Type B pancreatic cell (in vitro differentiated cells): ENCODE data around the gene TENT5C. TPM values are rescaled to one million over a fixed set of nuclear protein-coding genes. Genes with fewer than 3 reads are reported as not detected.

Experiments used
- DNase-seq: peaks from one replicate; pipeline ENCODE4 v3.0.0; 2021; ENCODE audit warnings: mixed read lengths; ENCODE audit not compliant: unreplicated experiment; ENCODE audit errors: extremely low spot score
- H3K27ac Mint-ChIP-seq: 2 replicates; pipeline ENCODE4 v1.8.0; 2021; ENCODE audit warnings: mild to moderate bottlenecking, mixed read lengths
- H3K27me3 Mint-ChIP-seq: 2 replicates; pipeline ENCODE4 v1.8.0; 2021; ENCODE audit warnings: mixed read lengths
- H3K36me3 Mint-ChIP-seq: 2 replicates; pipeline ENCODE4 v1.8.0; 2021; ENCODE audit warnings: mixed read lengths
- H3K4me1 Mint-ChIP-seq: one replicate; pipeline ENCODE4 v1.8.0; 2021; ENCODE audit warnings: mixed read lengths; ENCODE audit not compliant: unreplicated experiment
- H3K4me3 Mint-ChIP-seq: 2 replicates; pipeline ENCODE4 v1.8.0; 2021; ENCODE audit warnings: mild to moderate bottlenecking, mixed read lengths
- H3K9me3 Mint-ChIP-seq: 2 replicates; pipeline ENCODE4 v1.8.0; 2021; ENCODE audit warnings: mixed read lengths
- CTCF ChIP-seq: fragments of 200-600 bp; sonication (generic); conservative IDR thresholded peaks from 2 replicates; pipeline ENCODE4 v1.5.0; 2021; ENCODE audit warnings: antibody characterized with exemption, mild to moderate bottlenecking
- total RNA-seq: library from RNA; stranded (reverse); gene quantifications from 2 replicates; pipeline ENCODE4 v1.2.1, GENCODE V29; 2021; ENCODE audit warnings: low replicate concordance

The TENT5C gene
- total RNA-seq, 1 donor from 2014 or later, result 13.8 TPM

- Mint-ChIP-seq H3K36me3 (no peaks in the 10 kb centered on the region), H3K9me3 (no peaks in the 10 kb centered on the region), H3K27ac (no peak overlapping the region), H3K4me3 (no peak overlapping the region), H3K27me3 (no peaks in the 10 kb centered on the region), H3K4me1 (no peaks in the 10 kb centered on the region)
- no peak for DNase-seq
- TF ChIP-seq CTCF, result no peak
Measured at GRCh38 chr1:117663156-117663902, 57.5 kb downstream of the TENT5C start.

DNA sequence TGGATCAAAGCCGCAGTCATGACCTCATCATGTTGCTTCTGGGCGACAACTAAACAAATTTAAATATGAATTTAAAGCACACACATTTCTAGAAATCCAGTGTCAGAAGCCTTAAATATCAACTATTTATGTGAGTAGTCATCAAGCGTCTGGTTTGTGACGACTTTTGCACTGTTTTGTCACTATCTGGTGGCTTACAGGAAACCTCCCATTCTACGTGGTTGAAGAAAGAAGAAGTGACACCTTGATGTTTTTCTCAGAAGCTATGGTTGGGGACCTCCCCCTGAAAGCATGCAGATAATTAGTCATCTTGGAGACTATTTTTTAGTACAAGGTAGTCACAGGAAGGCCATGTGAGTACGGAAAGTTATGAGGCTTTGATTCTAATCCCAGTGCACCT, 58.5 kb downstream of the TENT5C start:
- no peak for TF ChIP-seq CTCF
- no peaks in the 10 kb centered on the region for H3K4me1 Mint-ChIP-seq
- no peak for DNase-seq

GRCh38 chr1:117665556-117666270, 59.9 kb downstream of the TENT5C start:
- Mint-ChIP-seq H3K4me1 (no peaks in the 10 kb centered on the region), H3K4me3 (no peak overlapping the region), H3K27me3 (no peaks in the 10 kb centered on the region), H3K36me3 (no peaks in the 10 kb centered on the region), H3K27ac (no peak overlapping the region), H3K9me3 (no peaks in the 10 kb centered on the region)
- DNase-seq, result no peak
- TF ChIP-seq CTCF, result no peak

More for the DNA sequence above, 58.5 kb downstream of the TENT5C start:
- H3K9me3 Mint-ChIP-seq, result no peaks in the 10 kb centered on the region
- H3K36me3 Mint-ChIP-seq, result no peaks in the 10 kb centered on the region
- H3K4me3 Mint-ChIP-seq, result no peak overlapping the region
- H3K27me3 Mint-ChIP-seq, result no peaks in the 10 kb centered on the region
- no peak overlapping the region for H3K27ac Mint-ChIP-seq

DNA sequence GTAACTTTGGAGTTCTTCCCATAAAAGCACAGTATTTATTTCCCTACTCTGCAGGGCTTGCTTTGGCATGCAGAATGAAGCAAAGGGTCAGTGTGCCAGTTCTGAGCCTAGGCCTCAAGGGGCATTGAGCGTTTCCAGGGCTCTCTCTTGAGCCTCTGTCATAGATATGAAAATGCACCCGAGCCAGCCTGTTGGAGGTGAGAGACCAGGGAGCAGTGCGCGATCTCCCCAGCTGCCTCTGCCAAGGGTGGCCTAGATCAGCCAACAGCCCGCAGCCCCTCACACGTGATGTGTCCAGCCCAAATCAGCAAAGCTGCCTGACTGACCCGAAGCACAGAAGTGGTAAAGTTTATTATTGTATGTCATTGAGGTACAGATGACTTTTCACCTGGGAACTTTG, 63.7 kb downstream of the TENT5C start:
- no peaks in the 10 kb centered on the region for H3K36me3 Mint-ChIP-seq
- no peak overlapping the region for H3K27ac Mint-ChIP-seq

More for the DNA sequence above, 63.7 kb downstream of the TENT5C start:
- no peak for DNase-seq
- H3K4me1 Mint-ChIP-seq, result peaks cover 5% of the 10 kb centered on the region
- no peaks in the 10 kb centered on the region for H3K9me3 Mint-ChIP-seq
- H3K4me3 Mint-ChIP-seq, result no peak overlapping the region
- H3K27me3 Mint-ChIP-seq, result peaks cover 5% of the 10 kb centered on the region
- no peak for TF ChIP-seq CTCF
